HG02870 (cell line): ENCODE results near the gene UFSP1.
"Not testable (repeated sequence)": the region's sequence is repeated elsewhere in the genome, so short reads cannot be mapped to it uniquely, and the experiment has no call there.

Experiments
- ATAC-seq: cut with Tn5 transposase; IDR thresholded peaks from one replicate; pipeline ENCODE4 v1.9.1; 2021; ENCODE audit warnings: mild to moderate bottlenecking, moderate library complexity; ENCODE audit not compliant: unreplicated experiment

UFSP1 gene

GRCh38 chr7:100888988-100889750 lies at the start of gene UFSP1:
Gene UFSP1, minus strand, starts transcription at chr7:100889715. Its CDS starts 444 bp downstream, at chr7:100889271.
- ATAC-seq = peak; percentile 22

- ATAC-seq = not testable (repeated sequence)
These were observed 46.7 kb upstream of the UFSP1 start for GRCh38 chr7:100936167-100936566.

- not testable (repeated sequence) for ATAC-seq
These were observed 45.9 kb upstream of the UFSP1 start for GRCh38 chr7:100935381-100935780.

- ATAC-seq = no peak
These were observed 44.2 kb upstream of the UFSP1 start for GRCh38 chr7:100933734-100934133.

- ATAC-seq = no peak
These were observed 40.3 kb upstream of the UFSP1 start for GRCh38 chr7:100929808-100930174.

- not testable (repeated sequence) for ATAC-seq
These were observed 34.1 kb upstream of the UFSP1 start for GRCh38 chr7:100923616-100924015.

GRCh38 chr7:100921039-100921438 lies 31.5 kb upstream of the UFSP1 start:
- no peak for ATAC-seq

GRCh38 chr7:100919779-100920437 lies 30.4 kb upstream of the UFSP1 start:
- not testable (repeated sequence) for ATAC-seq

- ATAC-seq = not testable (repeated sequence)
These were observed 29.8 kb upstream of the UFSP1 start for GRCh38 chr7:100919335-100919734.

- no peak for ATAC-seq
These were observed 25.4 kb upstream of the UFSP1 start for GRCh38 chr7:100914879-100915447.

- ATAC-seq = no peak
These were observed 24.8 kb upstream of the UFSP1 start for GRCh38 chr7:100914208-100914878.

GRCh38 chr7:100911484-100911883 lies 22.0 kb upstream of the UFSP1 start:
- ATAC-seq = no peak

GRCh38 chr7:100910443-100910842 lies 20.9 kb upstream of the UFSP1 start:
- not testable (repeated sequence) for ATAC-seq

GRCh38 chr7:100908512-100908911 lies 19.0 kb upstream of the UFSP1 start:
- no peak for ATAC-seq

- ATAC-seq = no peak
These were observed 13.1 kb upstream of the UFSP1 start for GRCh38 chr7:100902638-100903037.

- no peak for ATAC-seq
These were observed 12.4 kb upstream of the UFSP1 start for GRCh38 chr7:100901921-100902332.

GRCh38 chr7:100900978-100901377 lies 11.5 kb upstream of the UFSP1 start:
- ATAC-seq = no peak

GRCh38 chr7:100899432-100899831 lies 9.9 kb upstream of the UFSP1 start:
- ATAC-seq = no peak

- no peak for ATAC-seq
These were observed 8.4 kb upstream of the UFSP1 start for GRCh38 chr7:100897772-100898454.

- ATAC-seq = no peak
These were observed 7.5 kb upstream of the UFSP1 start for GRCh38 chr7:100896732-100897608.
